HepG2 (cell line): ENCODE results near the gene SNF8. TPM values are rescaled to one million over a fixed set of nuclear protein-coding genes. Genes with fewer than 3 reads are reported as not detected.

ENCODE experiments used
- EP300 ChIP-seq, 3 experiments: sonication (generic) in 1 of 3; formaldehyde crosslinking in 1 of 3; IDR thresholded peaks; 2 replicates each; pipeline versions ENCODE4 v1.5.1 to v1.6.1; 2011 to 2020; ENCODE audit warnings: low read depth in 2 of 3, low read length in 2 of 3, borderline replicate concordance in 1 of 3, improper control_type of control experiment in 1 of 3, mild to moderate bottlenecking in 1 of 3, missing genetic modification reagents in 1 of 3, moderate library complexity in 1 of 3
- FOXJ3 ChIP-seq: sonication (generic); formaldehyde crosslinking; IDR thresholded peaks from 2 replicates; pipeline ENCODE4 v1.4.0; 2020; ENCODE audit warnings: missing genetic modification reagents, mild to moderate bottlenecking, borderline replicate concordance
- HNRNPK ChIP-seq: fragments of 200-400 bp; formaldehyde crosslinking; IDR thresholded peaks from 2 replicates; pipeline ENCODE4 v1.6.1; 2018; ENCODE audit warnings: low read length, low read depth, moderate library complexity, mild to moderate bottlenecking; ENCODE audit not compliant: poor library complexity, severe bottlenecking
- KDM2A ChIP-seq: sonication (generic); formaldehyde crosslinking; IDR thresholded peaks from 2 replicates; pipeline ENCODE4 v1.4.0; 2020; ENCODE audit warnings: low read depth, missing genetic modification reagents, borderline replicate concordance
- LCORL ChIP-seq, 2 experiments: fragments of 450-650 bp in 1 of 2; sonication (generic) in 1 of 2; formaldehyde crosslinking in 1 of 2; IDR thresholded peaks; 2 replicates each; pipeline versions ENCODE4 v1.5.0 to v1.6.1; 2017 to 2020; ENCODE audit warnings: antibody characterized with exemption in 1 of 2, missing genetic modification reagents in 1 of 2
- MEF2D ChIP-seq: sonication (generic); formaldehyde crosslinking; IDR thresholded peaks from 2 replicates; pipeline ENCODE4 v1.5.1; 2020; ENCODE audit warnings: mild to moderate bottlenecking, missing genetic modification reagents
- SIX4 ChIP-seq: sonication (generic); formaldehyde crosslinking; IDR thresholded peaks from 2 replicates; pipeline ENCODE4 v1.4.0; 2020; ENCODE audit warnings: missing genetic modification reagents
- SMC3 ChIP-seq: IDR thresholded peaks from 2 replicates; pipeline ENCODE4 v1.6.1; 2011; ENCODE audit warnings: low read length, improper control_type of control experiment
- TRIM24 ChIP-seq: sonication (generic); formaldehyde crosslinking; IDR thresholded peaks from 2 replicates; pipeline ENCODE4 v1.8.0; 2022; ENCODE audit warnings: mild to moderate bottlenecking, missing genetic modification reagents
- U2AF1 ChIP-seq: fragments of 200-400 bp; formaldehyde crosslinking; optimal IDR thresholded peaks from 2 replicates; pipeline ENCODE3; 2017; ENCODE audit warnings: mild to moderate bottlenecking, low read depth, low read length
- ZFP62 ChIP-seq: sonication (generic); formaldehyde crosslinking; IDR thresholded peaks from 2 replicates; pipeline ENCODE4 v1.4.0; 2020; ENCODE audit warnings: missing genetic modification reagents
- ZNF296 ChIP-seq: sonication (generic); formaldehyde crosslinking; conservative IDR thresholded peaks from 2 replicates; pipeline ENCODE4 v1.5.0; 2020; ENCODE audit warnings: mild to moderate bottlenecking, missing genetic modification reagents
- ZNF430 ChIP-seq: sonication (generic); formaldehyde crosslinking; IDR thresholded peaks from 2 replicates; pipeline ENCODE4 v1.9.0; 2021; ENCODE audit warnings: mild to moderate bottlenecking, missing genetic modification reagents
- ZNF629 ChIP-seq: sonication (generic); formaldehyde crosslinking; conservative IDR thresholded peaks from 2 replicates; pipeline ENCODE4 v1.5.0; 2020; ENCODE audit warnings: missing genetic modification reagents
- ZNF746 ChIP-seq: sonication (generic); formaldehyde crosslinking; IDR thresholded peaks from 2 replicates; pipeline ENCODE4 v1.8.0; 2022; ENCODE audit warnings: mild to moderate bottlenecking, missing genetic modification reagents
- ZNF768 ChIP-seq: sonication (generic); formaldehyde crosslinking; IDR thresholded peaks from 2 replicates; pipeline ENCODE4 v1.4.0; 2020; ENCODE audit warnings: missing genetic modification reagents
- ZNF878 ChIP-seq: sonication (generic); formaldehyde crosslinking; IDR thresholded peaks from 2 replicates; pipeline ENCODE4 v1.8.1; 2023; ENCODE audit warnings: mild to moderate bottlenecking, missing genetic modification reagents, moderate library complexity
- polyA plus RNA-seq, 8 experiments: library from polyadenylated mRNA; depleted of rRNA in 3 of 8; stranded (reverse) in 7 of 8; unstranded in 1 of 8; fragments of >200 nt; fragmentation: Illumina TruSeq in 4 of 8; extraction: Trizol in 4 of 8; gene quantifications; 2 replicates each; pipeline versions ENCODE4 v1.2.1 to v1.2.3, GENCODE V29; 2011 to 2016; ENCODE audit warnings: low read depth in 4 of 8, missing spikeins in 1 of 8, mixed read lengths in 1 of 8; ENCODE audit not compliant: insufficient read depth in 1 of 8
- total RNA-seq, 5 experiments: library from RNA; depleted of rRNA; stranded (reverse); fragments of >200 nt; fragmentation: Illumina TruSeq; extraction: Trizol; gene quantifications; 2 replicates each; pipeline ENCODE4 v1.2.3, GENCODE V29; 2016; ENCODE audit warnings: low read depth in 1 of 5
- TF ChIP-seq, protein P1 (sequence below): sonication (generic); formaldehyde crosslinking; IDR thresholded peaks from 2 replicates; pipeline ENCODE4 v1.5.0; 2020; ENCODE audit warnings: mild to moderate bottlenecking, missing genetic modification reagents, borderline replicate concordance
- TF ChIP-seq, protein P2 (sequence below): sonication (generic); formaldehyde crosslinking; IDR thresholded peaks from 2 replicates; pipeline ENCODE4 v1.5.1; 2020; ENCODE audit warnings: missing genetic modification reagents, mild to moderate bottlenecking, borderline replicate concordance

SNF8 gene
- total and polyA plus RNA-seq, 2 of the 13 experiments (the other 11 are each of a cell fraction or from before 2014, with no cell fraction given): 114 to 153 TPM

DNA sequence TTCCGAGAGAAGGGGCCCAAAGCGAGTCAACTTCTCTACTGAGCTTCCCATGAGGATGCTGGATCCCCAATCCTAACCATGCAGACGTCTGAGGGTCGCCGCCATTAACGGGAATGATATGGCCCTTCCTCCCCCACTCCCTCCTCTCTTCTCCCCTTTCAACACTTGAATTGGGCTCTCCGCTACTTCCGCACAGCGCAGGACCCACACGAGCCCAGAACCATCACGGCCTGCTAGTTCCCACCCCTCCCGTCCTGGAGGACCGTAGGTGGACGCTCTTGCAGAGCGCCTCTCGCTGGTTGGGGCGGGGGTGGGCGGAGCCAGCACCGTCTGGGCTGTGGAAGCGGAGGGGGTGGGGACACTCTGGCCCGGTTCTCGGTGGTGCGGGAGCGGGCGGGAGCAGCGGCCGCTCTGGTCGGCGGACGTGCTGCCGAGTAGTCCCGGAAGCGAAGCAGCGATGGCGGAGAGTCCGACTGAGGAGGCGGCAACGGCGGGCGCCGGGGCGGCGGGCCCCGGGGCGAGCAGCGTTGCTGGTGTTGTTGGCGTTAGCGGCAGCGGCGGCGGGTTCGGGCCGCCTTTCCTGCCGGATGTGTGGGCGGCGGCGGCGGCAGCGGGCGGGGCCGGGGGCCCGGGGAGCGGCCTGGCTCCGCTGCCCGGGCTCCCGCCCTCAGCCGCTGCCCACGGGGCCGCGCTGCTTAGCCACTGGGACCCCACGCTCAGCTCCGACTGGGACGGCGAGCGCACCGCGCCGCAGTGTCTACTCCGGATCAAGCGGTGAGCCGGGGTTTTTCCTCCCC lies 36.4 kb downstream of the SNF8 start, which contains the start of gene UBE2Z (continued):
- TF ChIP-seq HNRNPK (peak; percentile 22), U2AF1 (peak; percentile 96), FOXJ3 (CRISPR knock-in tag) (no peak), TRIM24 (CRISPR knock-in tag) (no peak), EP300 (IDR thresholded peaks at IDR 0.05; ENCODE audit: low read depth in 2 of 2, low read length in 2 of 2) (0 out of 4 replicates have a peak, but pooled peaks of 1 of the 2 experiments have one; percentile 43), EP300 (CRISPR knock-in tag; IDR thresholded peaks at IDR 0.05; ENCODE audit: borderline replicate concordance) (peak; percentile 64), SIX4 (CRISPR knock-in tag) (peak; percentile 85), SMC3 (no peak), ZNF878 (CRISPR knock-in tag) (peak; percentile 74; the same call in 1 of the 2 replicates), LCORL (IDR thresholded peaks at IDR 0.05) (peak; percentile 62; the same call in 1 of the 2 replicates), LCORL (CRISPR knock-in tag; IDR thresholded peaks at IDR 0.05) (peak; percentile 86), ZNF746 (CRISPR knock-in tag) (no peak), ZFP62 (CRISPR knock-in tag) (no peak), ZNF430 (CRISPR knock-in tag) (peak; percentile 55; the same call in 1 of the 2 replicates), KDM2A (CRISPR knock-in tag) (peak; percentile 98), ZNF296 (CRISPR knock-in tag) (0 out of 2 replicates have a peak, but pooled peaks have one; percentile 64), ZNF629 (CRISPR knock-in tag) (peak; percentile 50), ZNF768 (peak; percentile 86), MEF2D (peak; percentile 72)
- TF ChIP-seq, protein P1, sequence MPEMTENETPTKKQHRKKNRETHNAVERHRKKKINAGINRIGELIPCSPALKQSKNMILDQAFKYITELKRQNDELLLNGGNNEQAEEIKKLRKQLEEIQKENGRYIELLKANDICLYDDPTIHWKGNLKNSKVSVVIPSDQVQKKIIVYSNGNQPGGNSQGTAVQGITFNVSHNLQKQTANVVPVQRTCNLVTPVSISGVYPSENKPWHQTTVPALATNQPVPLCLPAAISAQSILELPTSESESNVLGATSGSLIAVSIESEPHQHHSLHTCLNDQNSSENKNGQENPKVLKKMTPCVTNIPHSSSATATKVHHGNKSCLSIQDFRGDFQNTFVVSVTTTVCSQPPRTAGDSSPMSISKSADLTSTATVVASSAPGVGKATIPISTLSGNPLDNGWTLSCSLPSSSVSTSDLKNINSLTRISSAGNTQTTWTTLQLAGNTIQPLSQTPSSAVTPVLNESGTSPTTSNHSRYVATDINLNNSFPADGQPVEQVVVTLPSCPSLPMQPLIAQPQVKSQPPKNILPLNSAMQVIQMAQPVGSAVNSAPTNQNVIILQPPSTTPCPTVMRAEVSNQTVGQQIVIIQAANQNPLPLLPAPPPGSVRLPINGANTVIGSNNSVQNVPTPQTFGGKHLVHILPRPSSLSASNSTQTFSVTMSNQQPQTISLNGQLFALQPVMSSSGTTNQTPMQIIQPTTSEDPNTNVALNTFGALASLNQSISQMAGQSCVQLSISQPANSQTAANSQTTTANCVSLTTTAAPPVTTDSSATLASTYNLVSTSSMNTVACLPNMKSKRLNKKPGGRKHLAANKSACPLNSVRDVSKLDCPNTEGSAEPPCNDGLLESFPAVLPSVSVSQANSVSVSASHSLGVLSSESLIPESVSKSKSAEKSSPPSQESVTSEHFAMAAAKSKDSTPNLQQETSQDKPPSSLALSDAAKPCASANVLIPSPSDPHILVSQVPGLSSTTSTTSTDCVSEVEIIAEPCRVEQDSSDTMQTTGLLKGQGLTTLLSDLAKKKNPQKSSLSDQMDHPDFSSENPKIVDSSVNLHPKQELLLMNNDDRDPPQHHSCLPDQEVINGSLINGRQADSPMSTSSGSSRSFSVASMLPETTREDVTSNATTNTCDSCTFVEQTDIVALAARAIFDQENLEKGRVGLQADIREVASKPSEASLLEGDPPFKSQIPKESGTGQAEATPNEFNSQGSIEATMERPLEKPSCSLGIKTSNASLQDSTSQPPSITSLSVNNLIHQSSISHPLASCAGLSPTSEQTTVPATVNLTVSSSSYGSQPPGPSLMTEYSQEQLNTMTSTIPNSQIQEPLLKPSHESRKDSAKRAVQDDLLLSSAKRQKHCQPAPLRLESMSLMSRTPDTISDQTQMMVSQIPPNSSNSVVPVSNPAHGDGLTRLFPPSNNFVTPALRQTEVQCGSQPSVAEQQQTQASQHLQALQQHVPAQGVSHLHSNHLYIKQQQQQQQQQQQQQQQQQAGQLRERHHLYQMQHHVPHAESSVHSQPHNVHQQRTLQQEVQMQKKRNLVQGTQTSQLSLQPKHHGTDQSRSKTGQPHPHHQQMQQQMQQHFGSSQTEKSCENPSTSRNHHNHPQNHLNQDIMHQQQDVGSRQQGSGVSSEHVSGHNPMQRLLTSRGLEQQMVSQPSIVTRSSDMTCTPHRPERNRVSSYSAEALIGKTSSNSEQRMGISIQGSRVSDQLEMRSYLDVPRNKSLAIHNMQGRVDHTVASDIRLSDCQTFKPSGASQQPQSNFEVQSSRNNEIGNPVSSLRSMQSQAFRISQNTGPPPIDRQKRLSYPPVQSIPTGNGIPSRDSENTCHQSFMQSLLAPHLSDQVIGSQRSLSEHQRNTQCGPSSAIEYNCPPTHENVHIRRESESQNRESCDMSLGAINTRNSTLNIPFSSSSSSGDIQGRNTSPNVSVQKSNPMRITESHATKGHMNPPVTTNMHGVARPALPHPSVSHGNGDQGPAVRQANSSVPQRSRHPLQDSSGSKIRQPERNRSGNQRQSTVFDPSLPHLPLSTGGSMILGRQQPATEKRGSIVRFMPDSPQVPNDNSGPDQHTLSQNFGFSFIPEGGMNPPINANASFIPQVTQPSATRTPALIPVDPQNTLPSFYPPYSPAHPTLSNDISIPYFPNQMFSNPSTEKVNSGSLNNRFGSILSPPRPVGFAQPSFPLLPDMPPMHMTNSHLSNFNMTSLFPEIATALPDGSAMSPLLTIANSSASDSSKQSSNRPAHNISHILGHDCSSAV (CRISPR knock-in tag): no peak; the same call in 1 of the 2 replicates
- TF ChIP-seq, protein P2, sequence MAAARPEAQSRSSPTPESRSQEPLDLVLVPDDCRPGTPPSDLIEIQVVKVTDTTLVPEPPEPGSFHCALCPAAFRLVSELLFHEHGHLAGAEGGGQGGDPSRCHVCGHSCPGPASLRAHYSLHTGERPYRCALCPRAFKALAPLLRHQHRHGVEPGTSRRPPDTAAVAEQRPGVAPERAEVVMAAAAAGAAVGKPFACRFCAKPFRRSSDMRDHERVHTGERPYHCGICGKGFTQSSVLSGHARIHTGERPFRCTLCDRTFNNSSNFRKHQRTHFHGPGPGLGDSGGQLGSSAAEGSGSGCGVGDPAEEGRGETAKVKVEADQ: peak; percentile 91; the same call in 1 of the 2 replicates
